Right lobe of liver (tissue), 6 donors: ENCODE results near the gene ESPL1. TPM values are rescaled to one million over a fixed set of nuclear protein-coding genes. Genes with fewer than 3 reads are reported as not detected.
"Not testable (repeated sequence)": the region's sequence is repeated elsewhere in the genome, so short reads cannot be mapped to it uniquely, and the experiment has no call there.

Experiments used
- ATAC-seq, 4 donors: fragments of 200-7000 bp; cut with Tn5 transposase; one replicate each; pipeline ENCODE4 v1.9.1; 2020; ENCODE audit warnings: mild to moderate bottlenecking in 4 of 4, moderate library complexity in 4 of 4
- DNase-seq, 3 donors: peaks; one replicate each; pipeline ENCODE4 v3.0.0-alpha.2; 2020
- H3K27ac ChIP-seq, 3 donors: fragments of 200-600 bp; one replicate each; pipeline ENCODE4 v1.8.0; 2022
- H3K27me3 ChIP-seq, 2 donors: fragments of 200-600 bp; one replicate each; pipeline ENCODE4 v1.8.0; 2022
- H3K36me3 ChIP-seq, 4 donors: fragments of 200-600 bp; sonication (generic) in 1 of 4; one replicate each; pipeline versions ENCODE4 v1.5.1 to v1.8.0; 2017 to 2022; ENCODE audit warnings: control low read depth in 1 of 4
- H3K4me1 ChIP-seq, 4 donors: fragments of 200-600 bp; sonication (generic) in 1 of 4; one replicate each; pipeline versions ENCODE4 v1.5.1 to v1.8.0; 2017 to 2022; ENCODE audit warnings: control low read depth in 1 of 4
- H3K4me3 ChIP-seq, 3 donors: fragments of 200-600 bp; one replicate each; pipeline ENCODE4 v1.8.0; 2022
- H3K9me3 ChIP-seq, 4 donors: fragments of 200-600 bp; sonication (generic) in 1 of 4; one replicate each; pipeline versions ENCODE4 v1.5.1 to v1.8.0; 2017 to 2022; ENCODE audit warnings: control low read depth in 1 of 4
- POLR2A ChIP-seq: fragments of 450-650 bp; IDR thresholded peaks from one replicate; pipeline ENCODE4 v1.6.1; 2017; ENCODE audit warnings: antibody characterized with exemption, mild to moderate bottlenecking
- WGBS: methylation state at CpG from one replicate; pipeline ENCODE4 v1.1.6; 2018; ENCODE audit warnings: low coverage, low lambda C conversion rate; ENCODE audit not compliant: insufficient coverage; ENCODE audit errors: missing lambda C conversion rate; 5-methylcytosine and 5-hydroxymethylcytosine counted together
- intact Hi-C, 2 donors: fragments of 100-400 bp; cut with DNase I; formaldehyde crosslinking; loops; one replicate each; pipeline versions ENCODE4 v1.11.2 to v1.14.1; 2022
- total RNA-seq, 6 experiments: library from RNA; depleted of rRNA in 2 of 6; stranded (reverse); fragments of >200 nt in 2 of 6; fragmentation: NEBNext Ultra II Directional in 3 of 6; extraction: Animal tissue kit (Norgen Biotek cat#: 25700) in 3 of 6; gene quantifications; one replicate each; pipeline versions ENCODE4 v1.1.0 to v1.2.4, GENCODE V29; 2016 to 2023
- TF ChIP-seq, protein P1 (sequence below), 4 donors: fragments of 200-600 bp in 3 of 4; fragments of 450-650 bp in 1 of 4; IDR thresholded peaks; one replicate each; pipeline versions ENCODE4 v1.5.1 to v1.8.0; 2016 to 2022; ENCODE audit warnings: antibody characterized with exemption in 4 of 4, mild to moderate bottlenecking in 2 of 4
- donor health status: DM: no; HTN: yes; CAD: no.
- donor health status: DM: no; HTN: no; CAD: no.
- donor health status: DM: no; HTN: no; CAD: no.
- donor health status: DM: no; HTN: yes; CAD: no.
- donor health status: DM: no; HTN: yes; CAD: no.

The ESPL1 gene
- total RNA-seq, 6 experiments from 2014 or later: 0.04 to 15.0 (median 4.5) TPM

- DNase-seq: no peak
- ATAC-seq: no peak
- intact Hi-C loops: no loop called here
- TF ChIP-seq POLR2A: no peak
- TF ChIP-seq, protein P1, sequence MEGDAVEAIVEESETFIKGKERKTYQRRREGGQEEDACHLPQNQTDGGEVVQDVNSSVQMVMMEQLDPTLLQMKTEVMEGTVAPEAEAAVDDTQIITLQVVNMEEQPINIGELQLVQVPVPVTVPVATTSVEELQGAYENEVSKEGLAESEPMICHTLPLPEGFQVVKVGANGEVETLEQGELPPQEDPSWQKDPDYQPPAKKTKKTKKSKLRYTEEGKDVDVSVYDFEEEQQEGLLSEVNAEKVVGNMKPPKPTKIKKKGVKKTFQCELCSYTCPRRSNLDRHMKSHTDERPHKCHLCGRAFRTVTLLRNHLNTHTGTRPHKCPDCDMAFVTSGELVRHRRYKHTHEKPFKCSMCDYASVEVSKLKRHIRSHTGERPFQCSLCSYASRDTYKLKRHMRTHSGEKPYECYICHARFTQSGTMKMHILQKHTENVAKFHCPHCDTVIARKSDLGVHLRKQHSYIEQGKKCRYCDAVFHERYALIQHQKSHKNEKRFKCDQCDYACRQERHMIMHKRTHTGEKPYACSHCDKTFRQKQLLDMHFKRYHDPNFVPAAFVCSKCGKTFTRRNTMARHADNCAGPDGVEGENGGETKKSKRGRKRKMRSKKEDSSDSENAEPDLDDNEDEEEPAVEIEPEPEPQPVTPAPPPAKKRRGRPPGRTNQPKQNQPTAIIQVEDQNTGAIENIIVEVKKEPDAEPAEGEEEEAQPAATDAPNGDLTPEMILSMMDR (IDR thresholded peaks at IDR 0.05): no peak
- H3K27ac ChIP-seq: no peak overlapping the region
- no peak overlapping the region for H3K4me3 ChIP-seq
- H3K9me3 ChIP-seq: no peaks in the 10 kb centered on the region
- H3K36me3 ChIP-seq: peaks cover 0 to 4% (median 0%) of the 10 kb centered on the region in 4 donors
- no peaks in the 10 kb centered on the region for H3K27me3 ChIP-seq
- H3K4me1 ChIP-seq: peaks cover 0 to 10% (median 4%) of the 10 kb centered on the region in 4 donors
Measured at GRCh38 chr12:53292426-53292825, 24.3 kb downstream of the ESPL1 start.

DNA sequence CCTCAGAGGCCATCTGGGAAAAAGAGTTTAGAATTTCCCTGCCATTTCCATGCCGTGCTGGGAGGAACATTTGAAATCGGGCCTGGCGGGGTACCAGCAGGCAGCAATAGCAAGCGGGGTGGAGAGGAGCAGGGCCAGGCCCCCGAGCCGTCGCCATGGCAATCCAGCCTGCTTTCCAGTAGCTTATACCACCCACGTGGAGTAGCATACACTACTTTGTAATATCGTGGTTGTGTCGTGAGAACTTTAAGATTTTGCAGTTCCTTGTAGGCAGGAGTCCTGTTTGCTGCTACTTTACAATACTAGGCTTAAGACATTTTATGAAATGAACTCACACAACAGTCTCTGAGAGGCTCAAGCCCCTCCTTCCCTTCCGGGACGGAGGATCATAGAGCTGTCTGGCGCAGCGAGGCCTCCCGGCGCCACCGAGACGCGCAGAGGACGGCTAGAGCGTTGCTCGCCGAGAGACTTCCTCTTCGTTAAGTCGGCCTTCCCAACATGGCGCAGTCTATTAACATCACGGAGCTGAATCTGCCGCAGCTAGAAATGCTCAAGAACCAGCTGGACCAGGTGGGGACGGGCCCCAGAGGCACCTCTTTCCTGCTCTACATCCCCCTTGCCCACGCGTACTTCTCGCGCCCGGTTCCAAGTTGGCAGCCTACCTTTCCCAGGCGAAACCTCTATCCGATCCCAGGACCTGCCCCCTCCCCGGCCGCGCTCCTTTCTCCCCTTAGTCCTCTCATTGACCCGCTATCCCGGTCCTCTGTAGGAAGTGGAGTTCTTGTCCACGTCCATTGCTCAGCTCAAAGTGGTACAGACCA lies 27.2 kb downstream of the ESPL1 start, which contains the start of gene PFDN5:
TSS of gene PFDN5 (plus strand) at position 473 of the 821 bp plus-strand sequence. CDS start at position 499, 26 bp downstream.
- intact Hi-C loops: no loop called here
- WGBS: 7% methylated on average over 21 of the region's 42 CpGs
- ATAC-seq: peak; percentile 85 to 91 (median 88)

GRCh38 chr12:53295891-53296219 lies 27.8 kb downstream of the ESPL1 start:
- 1% methylated on average over 12 of the region's 12 CpGs for WGBS
- DNase-seq (no peak), ATAC-seq (no peak)
- Histone ChIP-seq H3K4me1 (peaks cover 0 to 22% (median 10%) of the 10 kb centered on the region in 4 donors), H3K27me3 (no peaks in the 10 kb centered on the region), H3K9me3 (no peaks in the 10 kb centered on the region), H3K36me3 (peaks cover 0 to 15% (median 3%) of the 10 kb centered on the region in 4 donors), H3K4me3 (peak overlapping the region; percentile 77 to 92 (median 91)), H3K27ac (peak overlapping the region; percentile 74 to 90 (median 85))
- no peak for TF ChIP-seq POLR2A
- TF ChIP-seq, protein P1 (IDR thresholded peaks at IDR 0.05): no peak
- intact Hi-C loops: no loop called here

More for the DNA sequence above, 27.2 kb downstream of the ESPL1 start, which contains the start of gene PFDN5:
- no peaks in the 10 kb centered on the region for H3K9me3 ChIP-seq
- peaks cover 0 to 17% (median 7%) of the 10 kb centered on the region in 4 donors for H3K4me1 ChIP-seq
- peak within 1 kb of the TSS; percentile 77 to 92 (median 91) for H3K4me3 ChIP-seq
- H3K27me3 ChIP-seq: no peaks in the 10 kb centered on the region
- H3K36me3 ChIP-seq: peaks cover 0 to 15% (median 3%) of the 10 kb centered on the region in 4 donors
- peak; percentile 90 to 91 (median 90) for DNase-seq
- H3K27ac ChIP-seq: peak within 1 kb of the TSS; percentile 74 to 90 (median 85)
- TF ChIP-seq, protein P1 (IDR thresholded peaks at IDR 0.05): peak in 2 of 4 donors; percentile 9 to 27
- TF ChIP-seq POLR2A: peak; percentile 80

GRCh38 chr12:53297106-53297505 lies 29.0 kb downstream of the ESPL1 start:
- peaks cover 0 to 18% (median 5%) of the 10 kb centered on the region in 4 donors for H3K36me3 ChIP-seq
- WGBS: 91% methylated on average over 10 of the region's 10 CpGs
- DNase-seq, H3K4me3 ChIP-seq, intact Hi-C loops, H3K9me3 ChIP-seq, H3K27me3 ChIP-seq, ATAC-seq, H3K27ac ChIP-seq: not testable (repeated sequence)
- peaks cover 0 to 22% (median 10%) of the 10 kb centered on the region in 4 donors for H3K4me1 ChIP-seq

GRCh38 chr12:53298164-53298563 lies 30.1 kb downstream of the ESPL1 start:
- Histone ChIP-seq H3K27ac (peak overlapping the region in 2 of 3 donors; percentile 54 to 74), H3K9me3 (no peaks in the 10 kb centered on the region), H3K4me1 (peaks cover 0 to 22% (median 10%) of the 10 kb centered on the region in 4 donors), H3K36me3 (peaks cover 0 to 22% (median 10%) of the 10 kb centered on the region in 4 donors), H3K27me3 (no peaks in the 10 kb centered on the region), H3K4me3 (no peak overlapping the region)
- no peak for ATAC-seq
- WGBS: 45% methylated on average over 5 of the region's 5 CpGs
- no peak for DNase-seq
- TF ChIP-seq, protein P1 (IDR thresholded peaks at IDR 0.05): no peak
- no peak for TF ChIP-seq POLR2A
- intact Hi-C loops: no loop called here
